ENCODE data around the gene PSMD1.

The PSMD1 gene

GRCh38 chr2:231111987-231112386, 55.3 kb downstream of the PSMD1 start:
- TF ChIP-seq, protein P1, sequence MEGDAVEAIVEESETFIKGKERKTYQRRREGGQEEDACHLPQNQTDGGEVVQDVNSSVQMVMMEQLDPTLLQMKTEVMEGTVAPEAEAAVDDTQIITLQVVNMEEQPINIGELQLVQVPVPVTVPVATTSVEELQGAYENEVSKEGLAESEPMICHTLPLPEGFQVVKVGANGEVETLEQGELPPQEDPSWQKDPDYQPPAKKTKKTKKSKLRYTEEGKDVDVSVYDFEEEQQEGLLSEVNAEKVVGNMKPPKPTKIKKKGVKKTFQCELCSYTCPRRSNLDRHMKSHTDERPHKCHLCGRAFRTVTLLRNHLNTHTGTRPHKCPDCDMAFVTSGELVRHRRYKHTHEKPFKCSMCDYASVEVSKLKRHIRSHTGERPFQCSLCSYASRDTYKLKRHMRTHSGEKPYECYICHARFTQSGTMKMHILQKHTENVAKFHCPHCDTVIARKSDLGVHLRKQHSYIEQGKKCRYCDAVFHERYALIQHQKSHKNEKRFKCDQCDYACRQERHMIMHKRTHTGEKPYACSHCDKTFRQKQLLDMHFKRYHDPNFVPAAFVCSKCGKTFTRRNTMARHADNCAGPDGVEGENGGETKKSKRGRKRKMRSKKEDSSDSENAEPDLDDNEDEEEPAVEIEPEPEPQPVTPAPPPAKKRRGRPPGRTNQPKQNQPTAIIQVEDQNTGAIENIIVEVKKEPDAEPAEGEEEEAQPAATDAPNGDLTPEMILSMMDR (IDR thresholded peaks at IDR 0.05; ENCODE audit: control insufficient read depth, insufficient read depth, low read depth, low read length, missing control alignments): no peak
- H3K4me3 ChIP-seq (ENCODE audit: control insufficient read depth, low read depth, low read length): no peak overlapping the region
- DNase-seq (ENCODE audit: low read depth): no peak

GRCh38 chr2:231113489-231113888, 56.8 kb downstream of the PSMD1 start:
- H3K4me3 ChIP-seq (ENCODE audit: control insufficient read depth, low read depth, low read length): no peak overlapping the region
- TF ChIP-seq, protein P1 (IDR thresholded peaks at IDR 0.05; ENCODE audit: control insufficient read depth, insufficient read depth, low read depth, low read length, missing control alignments): no peak
- DNase-seq (ENCODE audit: low read depth): no peak

- H3K4me3 ChIP-seq (ENCODE audit: control insufficient read depth, low read depth, low read length): no peak overlapping the region
- no peak for DNase-seq (ENCODE audit: low read depth)
- TF ChIP-seq, protein P1 (IDR thresholded peaks at IDR 0.05; ENCODE audit: control insufficient read depth, insufficient read depth, low read depth, low read length, missing control alignments): no peak
Observed at GRCh38 chr2:231115651-231116050, 59.0 kb downstream of the PSMD1 start.

GRCh38 chr2:231117148-231117547, 60.5 kb downstream of the PSMD1 start:
- DNase-seq (ENCODE audit: low read depth): no peak
- TF ChIP-seq, protein P1 (IDR thresholded peaks at IDR 0.05; ENCODE audit: control insufficient read depth, insufficient read depth, low read depth, low read length, missing control alignments): no peak
- no peak overlapping the region for H3K4me3 ChIP-seq (ENCODE audit: control insufficient read depth, low read depth, low read length)

GRCh38 chr2:231117922-231118613, 61.4 kb downstream of the PSMD1 start:
- no peak for DNase-seq (ENCODE audit: low read depth)
- TF ChIP-seq, protein P1 (IDR thresholded peaks at IDR 0.05; ENCODE audit: control insufficient read depth, insufficient read depth, low read depth, low read length, missing control alignments): no peak
- no peak overlapping the region for H3K4me3 ChIP-seq (ENCODE audit: control insufficient read depth, low read depth, low read length)

- no peak for DNase-seq (ENCODE audit: low read depth)
Observed at GRCh38 chr2:231118614-231118942, 61.9 kb downstream of the PSMD1 start.

More at GRCh38 chr2:231118614-231118942, 61.9 kb downstream of the PSMD1 start:
- TF ChIP-seq, protein P1 (IDR thresholded peaks at IDR 0.05; ENCODE audit: control insufficient read depth, insufficient read depth, low read depth, low read length, missing control alignments): no peak
- no peak overlapping the region for H3K4me3 ChIP-seq (ENCODE audit: control insufficient read depth, low read depth, low read length)

All from AG09309 (cell line).